Gastrocnemius medialis (tissue), 4 donors: ENCODE results near the gene SERTAD1. TPM values are rescaled to one million over a fixed set of nuclear protein-coding genes. Genes with fewer than 3 reads are reported as not detected.
A peak's percentile ranks its signal among the peaks of the same experiment; 100 is the strongest.
"Not testable (repeated sequence)": the region's sequence is repeated elsewhere in the genome, so short reads cannot be mapped to it uniquely, and the experiment has no call there.

Experiments
- ATAC-seq, 2 donors: fragments of 150-250 bp; one replicate each; pipeline ENCODE4 v1.9.1; 2016
- DNase-seq, 2 donors: peaks; one replicate each; pipeline ENCODE4 v3.0.0-alpha.2; 2019
- H3K27ac ChIP-seq, 4 donors: fragments of 200-600 bp; sonication (generic); 1 replicate in 1 of 4; 2 replicates in 3 of 4; pipeline ENCODE4 v1.5.1; 2016 to 2018; ENCODE audit warnings: mild to moderate bottlenecking in 2 of 4, moderate library complexity in 1 of 4
- H3K27me3 ChIP-seq, 3 donors: fragments of 200-600 bp; sonication (generic) in 2 of 3; 1 replicate in 1 of 3; 2 replicates in 2 of 3; pipeline versions ENCODE4 v1.5.1 to v1.6.0; 2016 to 2019; ENCODE audit warnings: mild to moderate bottlenecking in 1 of 3, moderate library complexity in 1 of 3
- H3K36me3 ChIP-seq, 2 donors: fragments of 200-600 bp; sonication (generic) in 1 of 2; one replicate each; pipeline ENCODE4 v1.5.1; 2017 to 2018
- H3K4me1 ChIP-seq, 2 donors: fragments of 200-600 bp; sonication (generic) in 1 of 2; one replicate each; pipeline ENCODE4 v1.5.1; 2016 to 2017; ENCODE audit warnings: mild to moderate bottlenecking in 2 of 2
- H3K4me3 ChIP-seq, 4 donors: fragments of 200-600 bp; sonication (generic) in 3 of 4; 1 replicate in 1 of 4; 2 replicates in 3 of 4; pipeline ENCODE4 v1.5.1; 2016 to 2019; ENCODE audit warnings: mild to moderate bottlenecking in 2 of 4
- H3K9me3 ChIP-seq, 3 donors: fragments of 200-600 bp; sonication (generic) in 2 of 3; 1 replicate in 1 of 3; 2 replicates in 2 of 3; pipeline ENCODE4 v1.5.1; 2016 to 2019
- POLR2A ChIP-seq, 2 donors: fragments of 450-650 bp; IDR thresholded peaks; one replicate each; pipeline ENCODE4 v1.6.1; 2017; ENCODE audit warnings: antibody characterized with exemption in 2 of 2, mild to moderate bottlenecking in 2 of 2, moderate library complexity in 2 of 2
- in situ Hi-C, 4 donors: fragments of 200-750 bp; cut with MboI; loops; one replicate each; pipeline versions ENCODE4 v1.15.0 to v1.8.0; 2017; ENCODE audit warnings: low sequenced_read_pairs in 4 of 4
- intact Hi-C: fragments of 100-400 bp; cut with DNase I; formaldehyde crosslinking; loops from one replicate; pipeline ENCODE4 v1.15.1; 2023; ENCODE audit warnings: low total_unique reads
- total RNA-seq, 4 donors: library from RNA; depleted of rRNA; stranded (reverse); fragments of >200 nt; gene quantifications; one replicate each; pipeline versions ENCODE4 v1.1.0 to v1.2.3, GENCODE V29; 2016
- TF ChIP-seq, protein P1 (sequence below), 5 experiments: fragments of 450-650 bp in 3 of 5; fragments of 200-600 bp in 2 of 5; sonication (generic) in 2 of 5; IDR thresholded peaks in 4 of 5; conservative IDR thresholded peaks in 1 of 5; 1 replicate in 4 of 5; 2 replicates in 1 of 5; pipeline ENCODE4 v1.5.1; 2016 to 2019; ENCODE audit warnings: antibody characterized with exemption in 5 of 5, mild to moderate bottlenecking in 3 of 5, moderate library complexity in 3 of 5

SERTAD1 gene
- total RNA-seq, 4 donors from 2014 or later: 15.3 to 18.3 (median 16.0) TPM

GRCh38 chr19:40433391-40434216, 7.8 kb upstream of the SERTAD1 start:
- H3K27ac ChIP-seq: peak overlapping the region; percentile 90 to 97 (median 92)
- DNase-seq (peak; percentile 78 to 87), ATAC-seq (peak; percentile 91)
- no peaks in the 10 kb centered on the region for H3K36me3 ChIP-seq
- peak; percentile 63 to 70 for TF ChIP-seq POLR2A (IDR thresholded peaks at IDR 0.05)
- TF ChIP-seq, protein P1, sequence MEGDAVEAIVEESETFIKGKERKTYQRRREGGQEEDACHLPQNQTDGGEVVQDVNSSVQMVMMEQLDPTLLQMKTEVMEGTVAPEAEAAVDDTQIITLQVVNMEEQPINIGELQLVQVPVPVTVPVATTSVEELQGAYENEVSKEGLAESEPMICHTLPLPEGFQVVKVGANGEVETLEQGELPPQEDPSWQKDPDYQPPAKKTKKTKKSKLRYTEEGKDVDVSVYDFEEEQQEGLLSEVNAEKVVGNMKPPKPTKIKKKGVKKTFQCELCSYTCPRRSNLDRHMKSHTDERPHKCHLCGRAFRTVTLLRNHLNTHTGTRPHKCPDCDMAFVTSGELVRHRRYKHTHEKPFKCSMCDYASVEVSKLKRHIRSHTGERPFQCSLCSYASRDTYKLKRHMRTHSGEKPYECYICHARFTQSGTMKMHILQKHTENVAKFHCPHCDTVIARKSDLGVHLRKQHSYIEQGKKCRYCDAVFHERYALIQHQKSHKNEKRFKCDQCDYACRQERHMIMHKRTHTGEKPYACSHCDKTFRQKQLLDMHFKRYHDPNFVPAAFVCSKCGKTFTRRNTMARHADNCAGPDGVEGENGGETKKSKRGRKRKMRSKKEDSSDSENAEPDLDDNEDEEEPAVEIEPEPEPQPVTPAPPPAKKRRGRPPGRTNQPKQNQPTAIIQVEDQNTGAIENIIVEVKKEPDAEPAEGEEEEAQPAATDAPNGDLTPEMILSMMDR (IDR thresholded peaks at IDR 0.05 in 4 of 5, conservative IDR thresholded peaks at IDR 0.05 in 1 of 5): peak in 1 of 5 experiments; percentile 14
- intact Hi-C loops (loop anchor here (1.0 kb wide), 1 partner anchor 10 kb away; no protein-coding TSS in a partner anchor), in situ Hi-C loops (no loop called here)
- peak overlapping the region; percentile 53 to 63 (median 58) for H3K4me3 ChIP-seq
- H3K4me1 ChIP-seq: peaks cover 7 to 16% of the 10 kb centered on the region in 2 donors
- H3K27me3 ChIP-seq: no peaks in the 10 kb centered on the region
- no peaks in the 10 kb centered on the region for H3K9me3 ChIP-seq

- in situ Hi-C loops, ATAC-seq: not testable (repeated sequence)
- intact Hi-C loops: loop anchor here (1.0 kb wide), 1 partner anchor 11 kb away; no protein-coding TSS in a partner anchor
Observed at GRCh38 chr19:40432760-40433159, 7.0 kb upstream of the SERTAD1 start.

GRCh38 chr19:40431698-40432097, 5.9 kb upstream of the SERTAD1 start:
- no peak for ATAC-seq
- Histone ChIP-seq H3K4me1 (peaks cover 7 to 16% of the 10 kb centered on the region in 2 donors), H3K27ac (peak overlapping the region in 2 of 4 donors; percentile 93 to 97), H3K9me3 (no peaks in the 10 kb centered on the region), H3K4me3 (no peak overlapping the region), H3K36me3 (no peaks in the 10 kb centered on the region), H3K27me3 (no peaks in the 10 kb centered on the region)
- in situ Hi-C loops: no loop called here
- intact Hi-C loops: no loop called here
- TF ChIP-seq, protein P1 (IDR thresholded peaks at IDR 0.05 in 4 of 5, conservative IDR thresholded peaks at IDR 0.05 in 1 of 5): no peak
- TF ChIP-seq POLR2A (IDR thresholded peaks at IDR 0.05): no peak
- no peak for DNase-seq

More at GRCh38 chr19:40432760-40433159, 7.0 kb upstream of the SERTAD1 start:
- Histone ChIP-seq H3K4me1 (peaks cover 7 to 16% of the 10 kb centered on the region in 2 donors), H3K27ac (peak overlapping the region; percentile 90 to 97 (median 92)), H3K4me3 (peak overlapping the region; percentile 53 to 63 (median 58))
- H3K27me3 ChIP-seq, DNase-seq, H3K9me3 ChIP-seq, H3K36me3 ChIP-seq: not testable (repeated sequence)

DNA sequence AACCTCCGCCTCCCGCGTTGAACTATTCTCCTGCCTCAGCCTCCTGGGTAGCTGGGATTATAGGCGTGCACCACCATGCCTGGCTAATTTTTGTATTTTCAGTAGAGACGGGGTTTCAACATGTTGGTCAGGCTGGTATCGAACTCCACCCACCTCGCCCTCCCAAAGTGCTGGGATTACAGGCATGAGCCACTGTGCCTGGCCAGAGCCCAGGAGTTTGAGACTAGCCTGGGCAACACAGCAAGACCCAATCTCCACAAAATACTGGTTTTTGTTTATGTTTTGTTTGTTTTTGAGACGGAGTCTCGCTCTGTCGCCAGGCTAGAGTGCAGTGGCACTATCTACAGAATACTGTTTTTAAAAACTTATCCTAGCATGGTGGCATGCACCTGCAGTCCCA, 4.5 kb upstream of the SERTAD1 start:
- peaks cover 7 to 16% of the 10 kb centered on the region in 2 donors for H3K4me1 ChIP-seq
- ATAC-seq, H3K9me3 ChIP-seq, H3K36me3 ChIP-seq, H3K4me3 ChIP-seq, H3K27me3 ChIP-seq, intact Hi-C loops, DNase-seq, H3K27ac ChIP-seq, in situ Hi-C loops: not testable (repeated sequence)

GRCh38 chr19:40428197-40428596, 2.4 kb upstream of the SERTAD1 start:
- H3K36me3 ChIP-seq, H3K9me3 ChIP-seq, H3K4me3 ChIP-seq, in situ Hi-C loops, H3K27me3 ChIP-seq, H3K27ac ChIP-seq, DNase-seq, ATAC-seq: not testable (repeated sequence)
- peaks cover 22 to 23% of the 10 kb centered on the region in 2 donors for H3K4me1 ChIP-seq
- intact Hi-C loops: loop anchor here (10.0 kb wide), 1 partner anchor 1023 kb away; the partner anchor contains the start of gene ZFP36
